ENCODE results near the gene KLHL42. TPM values are rescaled to one million over a fixed set of nuclear protein-coding genes. Genes with fewer than 3 reads are reported as not detected.

Gene KLHL42
- polyA plus RNA-seq, 10 donors = 10.9 to 19.9 (median 14.1) TPM

- no peak for DNase-seq
Measured at GRCh38 chr12:27852117-27852516, 72.1 kb downstream of the KLHL42 start.

Other genes starting within 250 kb of the KLHL42 start
- 1 to 10 TPM in 9 of 10 donors, under 1 TPM in 1; 0.34 to 2.4 (median 1.2) TPM for gene REP15, start 83.8 kb upstream of the KLHL42 start, polyA plus RNA-seq (ENCODE audit: insufficient read length in 10 of 10)
- gene MRPS35, start 69.4 kb upstream of the KLHL42 start, polyA plus RNA-seq (ENCODE audit: insufficient read length in 10 of 10) = 10 to 100 TPM; 45.8 to 62.9 (median 49.1) TPM
- under 1 TPM in 3 of 10 donors, not detected in 7; 0.12 to 0.41 (median 0.31) TPM for gene MANSC4, start within 50 bp of the KLHL42 start, polyA plus RNA-seq (ENCODE audit: insufficient read length in 10 of 10)
- 1 to 10 TPM; 1.4 to 8.7 (median 2.6) TPM for gene PTHLH, start 192.5 kb downstream of the KLHL42 start, polyA plus RNA-seq (ENCODE audit: insufficient read length in 10 of 10)

Measured in muscle of back (tissue), 11 donors.